Measurements from ENCODE around the gene GALNT10. TPM values are rescaled to one million over a fixed set of nuclear protein-coding genes. Genes with fewer than 3 reads are reported as not detected.

Gene GALNT10
- total and polyA plus RNA-seq, 2 of the 4 experiments (the other 2 are of a cell fraction), result 46.2 to 67.0 TPM

GRCh38 chr5:154269414-154269813, 78.9 kb downstream of the GALNT10 start:
- intact Hi-C loops (cut with micrococcal nuclease), result no loop called here
- Histone ChIP-seq H2AK9ac (replicated peaks; ENCODE audit: low read depth, low read length, poor library complexity) (no peak overlapping the region), H2BK20ac (ENCODE audit: low read depth, low read length) (no peak overlapping the region), H2BK120ac (ENCODE audit: low read depth, low read length) (no peak overlapping the region), H2BK5ac (ENCODE audit: low read depth, low read length, poor library complexity, severe bottlenecking) (no peak overlapping the region), H4K91ac (ENCODE audit: insufficient read depth, low read depth, low read length) (no peak overlapping the region), H3K9ac (ENCODE audit: low read depth, low read length) (no peak overlapping the region), H3K4me2 (ENCODE audit: low read depth, low read length) (no peak overlapping the region), H3K79me1 (ENCODE audit: low read depth in 1 of 2, low read length in 2 of 2) (peaks cover 4 to 56% of the 10 kb centered on the region in 2 experiments; a peak in 3 of 4 replicates), H3K4me3 (ENCODE audit: insufficient read depth, low read depth, low read length) (no peak overlapping the region), H3K14ac (replicated peaks; ENCODE audit: low read depth, low read length) (no peak overlapping the region), H3K56ac (ENCODE audit: extremely low read depth, insufficient read depth, low read length) (no peak overlapping the region), H3K36me3 (ENCODE audit: control insufficient read depth, insufficient read depth, low read length) (no peaks in the 10 kb centered on the region; the same call in 1 of the 2 replicates), H2BK15ac (ENCODE audit: low read depth, low read length) (no peak overlapping the region), H3K9me3 (ENCODE audit: control insufficient read depth, insufficient read depth, low read length) (no peaks in the 10 kb centered on the region), H3K9me1 (ENCODE audit: insufficient read depth, low read length) (peaks cover 15% of the 10 kb centered on the region), H4K20me1 (ENCODE audit: insufficient read depth, low read length) (peaks cover 6% of the 10 kb centered on the region; the same call in 1 of the 2 replicates), H3K23ac (ENCODE audit: low read depth, low read length) (no peak overlapping the region), H2AFZ (replicated peaks; ENCODE audit: low read length, poor library complexity) (no peak overlapping the region), H2AK5ac (ENCODE audit: low read depth, low read length) (no peak overlapping the region), H3K27ac (ENCODE audit: insufficient read depth, low read length) (no peak overlapping the region), H4K8ac (ENCODE audit: low read depth in 2 of 2, low read length in 2 of 2) (no peak overlapping the region), H4K5ac (ENCODE audit: low read depth, low read length) (no peak overlapping the region), H3K27me3 (ENCODE audit: control insufficient read depth, insufficient read depth, low read length) (no peaks in the 10 kb centered on the region), H3K18ac (ENCODE audit: low read depth, low read length) (no peak overlapping the region), H3K4ac (ENCODE audit: low read depth, low read length) (no peak overlapping the region), H3K4me1 (ENCODE audit: control insufficient read depth, insufficient read depth, low read length) (peaks cover 11% of the 10 kb centered on the region)
- POLR2A ChIA-PET (ENCODE audit: unreplicated experiment), result no interaction called here
- CTCF ChIA-PET, result no interaction called here
- dilution Hi-C loops (cut with HindIII; ENCODE audit: low sequenced_read_pairs, unreplicated experiment), result no loop called here
- WGBS, 2 experiments (ENCODE audit: extremely low coverage in 2 of 2, insufficient read length in 1 of 2), result 88% methylated on average over 2 of the region's 3 CpGs; no CpG with 5 or more reads in 1 of the 2 experiments
- DNase-seq, result no peak
- no TSS peak for BruUV-seq (replicated peaks)
- TF ChIP-seq RAD21 (IDR thresholded peaks at IDR 0.05; ENCODE audit: low read length) (no peak), RFX5 (IDR thresholded peaks at IDR 0.05; ENCODE audit: low read depth, low read length) (no peak), MAZ (IDR thresholded peaks at IDR 0.05; ENCODE audit: borderline replicate concordance, low read depth, low read length) (no peak), MAFK (IDR thresholded peaks at IDR 0.05; ENCODE audit: low read depth, low read length) (no peak), USF2 (IDR thresholded peaks at IDR 0.05; ENCODE audit: low read depth, low read length) (no peak), ELK1 (IDR thresholded peaks at IDR 0.05; ENCODE audit: borderline replicate concordance, low read depth, low read length) (no peak)
- in situ Hi-C loops (cut with MboI; ENCODE audit: low sequenced_read_pairs), result no loop called here
- no peak for ATAC-seq (ENCODE audit: low read depth)

All from IMR-90 (cell line).